DOHH2 (cell line): ENCODE results near the gene RFK.

ENCODE experiments used
- H3F3A ChIP-seq: fragments of 200-600 bp; sonication (generic), shearing (Covaris generic); 2 replicates; pipeline ENCODE4 v1.6.0; 2016; ENCODE audit warnings: antibody characterized with exemption, mild to moderate bottlenecking; ENCODE audit not compliant: control insufficient read depth, insufficient read depth
- H3K27ac ChIP-seq: fragments of 200-600 bp; sonication (generic); 2 replicates; pipeline ENCODE4 v1.5.1; 2014; ENCODE audit warnings: low read depth, mild to moderate bottlenecking, low read length, moderate library complexity
- H3K27me3 ChIP-seq: fragments of 200-600 bp; sonication (generic); 2 replicates; pipeline ENCODE4 v1.6.1; 2014; ENCODE audit warnings: mild to moderate bottlenecking, low read length, mixed read lengths; ENCODE audit not compliant: control insufficient read depth
- H3K36me3 ChIP-seq: fragments of 200-600 bp; sonication (generic); 2 replicates; pipeline ENCODE4 v1.6.1; 2014; ENCODE audit warnings: mild to moderate bottlenecking, low read length, moderate library complexity, mixed read lengths; ENCODE audit not compliant: control insufficient read depth
- H3K4me1 ChIP-seq: fragments of 200-600 bp; sonication (generic); 2 replicates; pipeline ENCODE4 v1.6.1; 2014; ENCODE audit warnings: mild to moderate bottlenecking, low read length, mixed read lengths; ENCODE audit not compliant: control insufficient read depth
- H3K4me2 ChIP-seq: fragments of 200-600 bp; sonication (generic); 2 replicates; pipeline ENCODE4 v1.6.0; 2014; ENCODE audit warnings: mild to moderate bottlenecking, low read length, moderate library complexity
- H3K4me3 ChIP-seq: fragments of 200-600 bp; sonication (generic); 2 replicates; pipeline ENCODE4 v1.5.1; 2014; ENCODE audit warnings: mild to moderate bottlenecking, low read length, mixed read lengths
- H3K79me2 ChIP-seq: fragments of 200-600 bp; sonication (generic); 2 replicates; pipeline ENCODE4 v1.6.1; 2014; ENCODE audit warnings: mild to moderate bottlenecking, low read length, mixed read lengths; ENCODE audit not compliant: control insufficient read depth
- H3K9me2 ChIP-seq: fragments of 200-600 bp; sonication (generic); replicated peaks from 2 replicates; pipeline ENCODE4 v1.6.1; 2014; ENCODE audit warnings: mild to moderate bottlenecking, low read length, mixed read lengths; ENCODE audit not compliant: control insufficient read depth
- H3K9me3 ChIP-seq: fragments of 200-600 bp; sonication (generic); 2 replicates; pipeline ENCODE4 v1.6.1; 2014; ENCODE audit warnings: antibody characterized with exemption, low read length, mixed read lengths; ENCODE audit not compliant: control insufficient read depth, insufficient read depth
- H4K20me1 ChIP-seq: fragments of 200-600 bp; sonication (generic); 2 replicates; pipeline ENCODE4 v1.6.0; 2014; ENCODE audit warnings: low read depth, mild to moderate bottlenecking, antibody characterized with exemption, low read length, moderate library complexity; ENCODE audit not compliant: control insufficient read depth, insufficient read depth
- CTCF ChIP-seq: fragments of 200-600 bp; sonication (generic); IDR thresholded peaks from one replicate; pipeline ENCODE4 v1.5.1; 2014; ENCODE audit warnings: antibody characterized with exemption, mild to moderate bottlenecking, low read depth, low read length; ENCODE audit not compliant: poor library complexity, severe bottlenecking
- EZH2phosphoT487 ChIP-seq: fragments of 200-600 bp; sonication (generic); IDR thresholded peaks from 2 replicates; pipeline ENCODE4 v1.6.1; 2017; ENCODE audit warnings: borderline replicate concordance, mild to moderate bottlenecking, antibody characterized with exemption, low read length, moderate library complexity, mixed read lengths

RFK gene

GRCh38 chr9:76342858-76343257, 51.4 kb downstream of the RFK start:
- H3K27ac ChIP-seq = no peak overlapping the region
- no peaks in the 10 kb centered on the region for H3F3A ChIP-seq
- H3K9me2 ChIP-seq = no peaks in the 10 kb centered on the region

GRCh38 chr9:76342201-76342600, 52.0 kb downstream of the RFK start:
- Histone ChIP-seq H3K4me3 (no peak overlapping the region), H3F3A (no peaks in the 10 kb centered on the region), H3K79me2 (no peaks in the 10 kb centered on the region), H3K27ac (no peak overlapping the region), H3K4me2 (no peak overlapping the region), H3K9me3 (no peaks in the 10 kb centered on the region), H3K36me3 (no peaks in the 10 kb centered on the region), H3K9me2 (no peaks in the 10 kb centered on the region), H3K4me1 (no peaks in the 10 kb centered on the region), H4K20me1 (no peaks in the 10 kb centered on the region), H3K27me3 (no peaks in the 10 kb centered on the region)
- no peak for TF ChIP-seq EZH2phosphoT487
- TF ChIP-seq CTCF = no peak

More at GRCh38 chr9:76342858-76343257, 51.4 kb downstream of the RFK start:
- Histone ChIP-seq H3K79me2 (no peaks in the 10 kb centered on the region), H4K20me1 (no peaks in the 10 kb centered on the region), H3K4me1 (no peaks in the 10 kb centered on the region), H3K4me2 (no peak overlapping the region), H3K9me3 (no peaks in the 10 kb centered on the region), H3K4me3 (no peak overlapping the region), H3K27me3 (no peaks in the 10 kb centered on the region), H3K36me3 (no peaks in the 10 kb centered on the region)
- TF ChIP-seq CTCF = no peak

GRCh38 chr9:76341616-76342015, 52.6 kb downstream of the RFK start:
- H3K4me1 ChIP-seq = no peaks in the 10 kb centered on the region
- no peak overlapping the region for H3K4me2 ChIP-seq
- H3K79me2 ChIP-seq = no peaks in the 10 kb centered on the region
- no peak overlapping the region for H3K4me3 ChIP-seq
- H3K9me2 ChIP-seq = no peaks in the 10 kb centered on the region
- no peaks in the 10 kb centered on the region for H4K20me1 ChIP-seq
- TF ChIP-seq EZH2phosphoT487 (no peak), CTCF (no peak)
- no peaks in the 10 kb centered on the region for H3K27me3 ChIP-seq
- no peak overlapping the region for H3K27ac ChIP-seq
- no peaks in the 10 kb centered on the region for H3F3A ChIP-seq
- no peaks in the 10 kb centered on the region for H3K9me3 ChIP-seq
- H3K36me3 ChIP-seq = no peaks in the 10 kb centered on the region

GRCh38 chr9:76338418-76338817, 55.8 kb downstream of the RFK start:
- Histone ChIP-seq H4K20me1 (no peaks in the 10 kb centered on the region), H3K79me2 (no peaks in the 10 kb centered on the region), H3K4me3 (no peak overlapping the region), H3K9me3 (no peaks in the 10 kb centered on the region), H3K27me3 (no peaks in the 10 kb centered on the region), H3F3A (no peaks in the 10 kb centered on the region), H3K9me2 (no peaks in the 10 kb centered on the region), H3K4me1 (no peaks in the 10 kb centered on the region), H3K27ac (no peak overlapping the region), H3K4me2 (no peak overlapping the region), H3K36me3 (no peaks in the 10 kb centered on the region)
- TF ChIP-seq CTCF = no peak
- no peak for TF ChIP-seq EZH2phosphoT487
